SK-N-DZ (cell line): ENCODE measurements around the gene PTPRJ.

Experiments
- DNase-seq: peaks from one replicate; pipeline ENCODE4 v3.0.0-alpha.2; 2015; ENCODE audit warnings: low spot score

Gene PTPRJ

DNA sequence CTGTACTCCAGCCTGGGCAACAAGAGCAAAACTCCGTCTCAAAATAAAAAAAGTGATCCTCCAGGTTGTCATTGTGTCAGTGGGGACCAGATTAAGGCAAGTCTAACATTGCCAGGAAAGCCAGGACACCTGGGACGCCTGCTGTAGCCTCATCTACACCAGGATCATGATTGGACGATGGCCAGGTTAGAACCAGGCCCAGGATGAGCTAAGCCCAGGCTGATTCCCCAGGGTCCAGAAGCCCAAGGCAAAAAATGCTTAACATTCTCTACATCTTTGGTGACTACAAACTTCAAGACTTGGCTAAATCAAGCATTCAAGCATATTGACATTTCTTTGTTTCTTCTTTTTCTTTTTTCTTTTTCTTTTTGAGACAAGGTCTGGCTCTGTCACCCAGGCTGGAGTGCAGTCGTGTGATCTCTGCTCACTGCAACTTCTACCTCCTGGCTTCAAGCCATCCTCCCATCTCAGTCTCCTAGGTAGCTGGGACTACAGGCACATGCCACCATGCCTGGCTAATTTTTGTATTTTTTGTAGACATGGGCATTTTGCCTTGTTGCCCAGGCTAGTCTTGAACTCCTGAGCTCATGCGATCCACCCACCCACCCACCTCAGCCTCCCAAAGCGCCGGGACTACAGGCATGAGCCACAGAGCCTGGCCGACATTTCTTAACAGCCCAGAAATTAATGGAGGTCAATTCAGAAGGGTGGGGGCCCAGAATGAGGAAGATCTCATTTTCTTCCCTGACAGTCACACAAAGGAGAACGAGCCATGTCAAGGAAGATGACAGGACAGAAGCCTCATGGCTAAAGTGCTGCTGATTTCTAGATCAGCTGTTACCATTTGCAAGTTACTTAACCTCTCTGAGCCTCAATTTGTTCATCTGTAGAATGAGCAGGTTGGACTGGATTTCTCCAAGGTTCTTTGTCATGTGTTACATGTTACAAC, 12.5 kb upstream of the PTPRJ start:
- no peak for DNase-seq

DNA sequence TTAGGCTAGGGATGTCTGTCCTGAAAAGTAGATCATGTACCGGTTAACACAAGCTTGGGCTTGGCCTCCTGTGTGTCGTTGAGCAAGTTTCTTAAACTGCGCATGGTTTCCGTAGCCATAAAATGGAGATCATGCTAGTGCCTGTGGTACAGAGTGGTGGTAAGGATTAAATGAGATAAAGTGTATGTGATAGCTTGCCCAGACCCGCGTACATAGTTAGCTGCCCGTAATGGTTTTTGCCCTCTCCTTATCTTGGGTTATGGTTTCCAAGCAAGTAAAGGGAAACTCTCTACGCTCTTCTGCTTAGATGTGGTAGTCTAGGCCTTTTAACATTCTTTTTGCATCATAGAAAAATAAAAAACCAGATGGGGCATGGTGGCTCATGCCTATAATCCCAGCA, 11.0 kb upstream of the PTPRJ start:
- no peak for DNase-seq

DNA sequence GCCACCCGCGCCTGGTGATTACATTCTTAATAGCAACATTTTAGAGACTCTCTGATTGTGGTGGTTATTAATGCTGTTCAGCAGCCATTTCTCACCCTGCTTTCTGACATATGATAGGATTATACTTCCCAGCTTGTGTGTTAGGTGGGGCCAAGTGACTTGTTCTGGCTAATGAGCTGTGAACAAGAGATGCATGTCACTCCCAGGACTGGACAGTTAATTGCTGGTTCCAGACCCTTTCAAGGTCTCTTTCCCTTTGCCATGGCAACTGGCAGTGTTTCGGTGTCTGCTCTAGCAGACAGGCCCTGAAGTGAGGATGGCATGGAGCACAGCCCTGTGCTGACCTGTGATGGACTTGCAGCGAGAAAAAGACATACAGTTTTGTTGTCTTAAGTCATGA, 8.9 kb upstream of the PTPRJ start:
- no peak for DNase-seq

DNA sequence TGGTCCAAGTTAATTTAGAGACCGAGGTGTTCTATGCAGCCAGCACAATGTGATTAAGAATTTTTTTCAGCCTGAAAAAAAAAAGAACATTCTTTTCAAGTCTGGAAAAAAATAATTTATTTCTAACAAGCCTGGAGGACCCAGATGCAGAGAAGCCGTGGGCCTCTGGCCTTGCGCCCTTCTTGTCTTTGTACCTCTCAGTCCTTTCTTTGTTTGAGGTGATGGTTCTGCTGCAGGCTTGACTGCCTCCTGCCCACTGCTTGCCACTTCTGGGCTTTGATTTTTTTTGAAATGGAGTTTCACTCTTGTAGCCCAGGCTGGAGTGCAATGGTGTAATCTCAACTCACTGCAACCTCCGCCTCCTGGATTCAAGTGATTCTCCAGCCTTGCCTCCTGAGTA, 7.2 kb upstream of the PTPRJ start:
- DNase-seq, result no peak

DNA sequence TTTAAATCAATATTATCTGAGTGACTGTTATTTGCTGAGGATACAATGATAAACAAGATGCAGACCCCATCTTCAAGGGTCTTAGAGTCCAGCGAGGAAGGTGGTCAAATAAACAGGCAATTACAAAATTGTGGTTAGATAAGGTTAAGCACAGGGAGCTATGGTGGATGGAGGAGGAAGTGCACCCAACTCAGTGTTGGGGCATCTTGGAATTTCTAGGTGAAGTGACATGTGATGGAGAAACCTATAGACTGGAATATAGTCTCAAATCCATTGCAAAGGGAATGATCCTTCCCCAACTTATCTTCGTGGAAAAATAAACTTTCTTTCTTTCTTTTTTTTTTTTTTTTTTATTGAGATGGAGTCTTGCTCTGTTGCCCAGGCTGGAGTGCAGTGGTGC, 3.4 kb upstream of the PTPRJ start:
- no peak for DNase-seq

DNA sequence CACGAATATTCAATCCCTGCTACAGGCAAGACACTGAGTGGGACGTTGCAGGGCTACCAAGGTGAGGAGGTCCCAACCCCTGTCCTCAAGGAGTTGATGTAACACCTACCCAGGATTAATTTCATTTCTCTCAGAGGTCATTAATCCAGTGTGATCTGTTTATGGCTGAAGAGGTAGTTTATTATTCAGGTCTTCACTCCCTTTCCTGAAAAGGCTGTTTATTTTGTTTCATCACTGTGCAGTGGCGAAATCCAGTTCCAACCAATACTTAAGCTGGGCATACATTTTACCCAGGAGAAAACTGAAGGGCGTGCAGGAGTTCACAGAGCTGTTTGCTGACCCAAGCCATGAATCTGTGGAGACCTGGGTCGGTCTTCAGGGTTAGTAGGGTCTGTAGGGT, 2.7 kb upstream of the PTPRJ start:
- DNase-seq, result no peak

DNA sequence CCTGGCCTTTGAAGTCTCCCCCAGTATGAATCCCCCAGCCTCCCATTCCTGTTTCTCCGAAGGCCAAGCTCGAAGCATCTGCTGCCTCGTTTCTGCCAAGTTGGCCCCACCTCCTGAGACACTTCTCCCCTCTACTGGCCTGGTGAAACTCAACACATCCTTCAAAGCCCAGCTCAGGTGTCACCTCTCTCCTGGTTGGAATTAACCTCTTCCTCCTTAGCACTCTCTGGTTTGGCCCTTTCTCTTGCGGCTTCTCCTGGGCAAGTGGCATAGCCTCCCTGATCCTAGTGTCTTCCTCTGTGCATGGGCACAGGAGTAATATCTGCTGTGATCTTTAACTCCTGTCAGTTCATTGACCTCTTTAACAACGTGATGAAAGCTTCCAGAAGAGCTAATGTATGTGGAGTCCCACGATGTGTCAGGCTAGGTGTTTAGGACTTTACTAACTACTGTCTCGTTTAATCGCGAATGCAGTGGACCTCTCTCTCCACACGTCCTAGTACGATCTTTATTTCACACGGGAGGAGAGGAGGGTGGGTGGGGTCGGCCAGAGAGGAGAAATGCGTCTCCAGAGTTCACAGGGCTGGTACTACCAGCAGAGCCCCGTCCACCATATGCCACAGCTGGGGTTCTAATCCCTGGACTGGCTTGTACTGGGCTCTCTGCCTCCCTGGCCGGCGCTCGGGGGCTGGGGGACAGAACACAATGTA, 826 bp upstream of the PTPRJ start:
- no peak for DNase-seq

DNA sequence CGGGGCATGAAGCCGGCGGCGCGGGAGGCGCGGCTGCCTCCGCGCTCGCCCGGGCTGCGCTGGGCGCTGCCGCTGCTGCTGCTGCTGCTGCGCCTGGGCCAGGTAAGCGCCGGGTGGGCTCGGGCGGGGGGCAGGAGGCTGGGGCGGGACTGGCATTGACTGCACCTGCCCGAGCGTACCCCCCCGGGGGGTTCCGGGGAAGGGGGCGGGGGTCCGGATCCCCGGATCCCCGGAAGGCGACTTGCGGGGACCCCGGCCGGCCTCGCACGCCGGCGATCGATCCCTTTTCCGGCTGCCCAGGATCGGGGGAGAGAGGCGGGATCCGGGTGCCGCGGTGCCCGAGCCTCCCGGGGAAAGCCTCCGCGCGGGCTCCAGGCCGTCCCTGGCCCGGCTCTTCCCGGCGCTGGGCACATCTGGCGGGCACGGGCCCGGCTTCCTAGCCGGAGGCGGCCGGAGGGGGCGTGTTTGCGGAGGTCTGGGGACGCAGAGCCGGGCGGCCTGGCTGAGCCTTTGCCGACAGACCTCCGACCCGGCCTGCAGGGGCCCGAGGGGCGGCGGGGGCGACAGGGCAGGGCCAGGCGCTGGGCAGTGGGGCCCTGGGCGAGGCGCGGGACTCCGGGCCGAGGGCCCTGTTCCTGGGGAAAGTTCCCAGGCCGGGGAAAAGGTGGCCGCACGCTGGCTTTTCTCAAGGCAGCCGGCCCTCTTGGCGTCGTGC, 705 bp downstream of the PTPRJ start:
- DNase-seq, result no peak

DNA sequence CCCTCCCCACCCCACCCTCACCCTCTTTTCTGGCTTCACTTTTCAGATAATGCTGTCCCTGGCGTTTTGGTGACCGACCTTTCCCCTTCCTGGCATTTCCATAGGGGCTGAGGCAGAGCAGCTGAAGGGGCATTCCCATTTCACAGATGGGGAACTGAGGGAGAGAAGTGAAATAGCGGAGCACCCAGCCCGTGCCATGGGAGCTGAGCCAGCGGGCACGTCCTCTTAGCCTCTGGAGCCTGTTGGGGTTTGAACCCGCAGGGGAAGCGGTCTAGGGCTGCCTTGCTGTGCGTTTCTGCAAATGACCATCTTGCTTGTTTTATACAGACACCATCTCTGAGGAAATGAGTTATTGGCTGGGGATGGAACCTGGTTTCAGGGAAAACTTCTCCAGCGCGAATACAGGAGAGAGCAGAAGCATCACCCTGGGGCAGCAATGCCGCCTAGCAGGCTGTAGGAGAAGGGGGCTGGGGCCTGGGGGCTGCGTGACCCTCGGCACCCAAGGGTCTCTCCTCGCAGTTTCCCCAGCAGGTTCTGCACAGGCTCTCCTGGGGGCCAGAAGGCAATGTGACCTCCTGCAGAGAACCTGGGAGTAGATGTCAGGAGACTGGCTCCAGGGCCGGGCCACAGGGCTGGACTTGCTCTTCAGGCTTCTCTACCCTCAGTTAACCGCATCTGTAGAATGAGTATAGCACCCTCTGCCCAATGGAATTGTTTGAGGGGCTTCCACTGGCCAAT, 1.5 kb downstream of the PTPRJ start:
- DNase-seq, result no peak

DNA sequence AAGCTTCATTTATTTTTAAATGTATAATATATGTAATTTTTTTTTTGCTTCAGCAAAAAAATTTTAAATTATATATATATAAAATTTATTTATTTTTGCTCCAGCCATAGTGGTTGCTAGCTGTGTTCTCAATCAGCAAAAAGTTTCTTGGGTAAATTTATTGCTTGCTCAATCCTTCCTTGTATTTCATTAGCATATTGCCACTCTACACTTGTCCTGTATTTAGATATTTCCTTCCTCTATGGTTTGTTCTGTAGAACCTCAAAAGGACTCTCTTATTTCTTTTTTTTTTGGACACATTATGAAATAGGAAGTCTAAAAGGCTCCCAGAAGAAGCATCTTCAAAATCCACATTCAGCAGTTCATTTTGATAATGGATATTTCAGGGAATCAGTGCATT, 2.3 kb downstream of the PTPRJ start:
- no peak for DNase-seq

DNA sequence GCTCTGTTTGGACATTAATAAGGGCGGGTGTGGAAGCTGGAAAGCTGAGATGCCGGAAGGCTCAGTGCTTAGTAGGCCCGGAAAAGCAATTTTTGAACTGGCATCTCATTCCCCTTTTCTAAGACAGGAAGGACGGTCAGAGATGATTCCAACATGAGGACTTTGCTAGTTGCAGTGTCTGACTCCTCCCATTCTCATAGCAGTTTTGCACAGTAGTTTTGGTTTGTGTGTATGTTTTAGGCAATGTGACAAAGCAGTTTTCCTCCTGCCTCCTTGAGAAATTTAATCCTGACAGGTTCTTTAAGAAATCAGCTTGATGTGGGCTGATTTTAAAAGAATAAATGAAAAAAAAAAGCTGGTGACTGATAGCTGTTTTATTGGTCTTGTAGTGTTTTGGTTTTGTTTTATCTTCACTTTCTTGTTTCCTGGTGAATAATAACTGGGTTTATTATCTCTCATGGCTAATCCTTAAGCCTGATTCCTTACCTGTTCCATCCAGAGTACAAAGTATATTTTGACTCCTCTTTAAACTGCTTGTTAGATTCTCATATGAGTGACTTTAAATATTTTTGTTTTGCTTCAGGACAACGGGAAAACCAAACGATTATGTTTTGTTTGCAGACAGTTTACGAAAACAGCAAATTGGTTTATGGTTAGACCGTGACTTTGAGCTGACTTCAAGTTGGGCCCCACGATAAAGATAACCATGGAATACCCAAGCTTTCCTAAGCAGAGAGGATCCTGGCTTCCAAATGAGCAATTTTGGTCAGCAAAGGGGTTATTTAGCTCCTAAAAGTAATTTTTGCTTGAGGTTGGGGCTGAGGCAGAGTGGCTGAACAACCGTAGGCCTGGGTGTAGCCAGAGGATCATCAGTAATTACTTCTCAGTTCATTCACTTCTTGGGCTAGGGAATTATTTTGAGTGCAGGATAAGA, 3.4 kb downstream of the PTPRJ start:
- DNase-seq, result no peak

DNA sequence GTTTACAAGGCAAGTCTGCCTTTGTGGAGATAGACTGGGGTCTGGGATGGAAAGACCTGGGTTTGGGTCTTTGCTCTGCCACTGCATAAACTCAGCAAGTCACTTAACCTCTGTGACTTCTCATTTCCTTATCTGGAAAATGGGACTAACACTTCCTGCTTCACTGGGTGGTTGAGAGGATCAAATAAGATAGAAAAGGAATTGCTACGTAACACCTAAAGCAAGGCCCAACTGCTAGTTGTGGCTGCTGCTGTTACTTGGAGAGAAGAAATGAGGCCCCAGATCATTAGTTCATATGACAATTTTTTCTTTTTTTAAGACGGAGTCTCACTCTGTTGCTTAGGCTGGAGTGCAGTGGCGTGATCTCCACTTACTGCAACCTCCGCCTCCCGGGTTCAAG, 5.9 kb downstream of the PTPRJ start:
- DNase-seq, result no peak

DNA sequence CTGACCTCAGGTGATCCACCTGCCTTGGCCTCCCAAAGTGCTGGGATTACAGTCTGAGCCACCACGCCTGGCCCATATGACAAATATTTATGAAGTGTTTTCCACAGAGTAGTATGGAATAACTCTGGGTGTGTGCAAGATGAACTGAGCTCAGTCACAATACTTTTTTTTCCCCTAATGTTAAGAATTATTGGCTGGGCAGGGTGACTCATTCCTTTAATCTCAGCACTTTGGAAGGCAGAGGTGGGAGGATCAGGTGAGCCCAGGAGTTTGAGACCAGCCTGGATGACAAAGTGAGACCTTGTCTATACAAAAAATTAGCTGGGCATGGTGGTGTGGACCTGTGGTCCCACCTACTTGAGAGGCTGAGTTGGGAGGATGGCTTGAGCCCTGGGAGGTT, 6.4 kb downstream of the PTPRJ start:
- no peak for DNase-seq

DNA sequence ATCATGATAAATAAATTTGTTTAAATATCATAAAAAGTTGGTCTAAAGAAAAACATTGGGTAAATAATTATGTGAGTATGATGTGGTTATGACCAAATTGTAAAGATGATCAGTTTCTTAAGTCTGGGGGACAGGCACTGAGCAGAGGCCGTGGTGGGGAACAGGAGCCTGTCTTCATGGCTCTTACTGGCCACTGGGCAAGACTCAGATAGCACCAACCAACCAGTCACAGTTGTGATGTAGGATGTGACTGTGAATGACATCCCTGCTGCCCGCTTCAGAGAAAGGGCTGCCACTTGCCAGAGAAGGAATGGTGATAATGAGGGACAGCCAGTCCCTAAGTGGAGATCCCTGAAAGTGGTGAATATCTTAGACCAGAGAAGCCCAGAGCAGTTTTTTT, 7.0 kb downstream of the PTPRJ start:
- no peak for DNase-seq

DNA sequence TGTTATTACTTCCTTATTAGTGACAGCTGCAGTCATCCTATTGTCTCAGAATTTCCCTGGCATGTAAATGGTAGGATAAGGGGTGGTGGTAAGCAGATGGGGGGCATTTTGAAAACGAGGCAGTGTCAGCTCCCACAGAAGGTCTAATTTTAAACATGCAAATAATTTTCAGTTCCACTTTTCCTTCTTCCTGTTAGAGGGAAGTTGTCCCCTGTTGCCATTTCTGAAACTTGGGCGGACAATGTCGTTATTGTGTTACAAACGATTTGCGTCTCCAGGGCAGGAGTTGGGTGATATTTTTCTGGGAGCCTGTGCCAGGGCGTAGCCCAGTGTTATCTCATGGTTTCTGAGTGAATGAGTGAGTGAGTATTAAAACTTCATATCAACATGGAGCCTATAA, 7.4 kb downstream of the PTPRJ start:
- DNase-seq, result no peak

DNA sequence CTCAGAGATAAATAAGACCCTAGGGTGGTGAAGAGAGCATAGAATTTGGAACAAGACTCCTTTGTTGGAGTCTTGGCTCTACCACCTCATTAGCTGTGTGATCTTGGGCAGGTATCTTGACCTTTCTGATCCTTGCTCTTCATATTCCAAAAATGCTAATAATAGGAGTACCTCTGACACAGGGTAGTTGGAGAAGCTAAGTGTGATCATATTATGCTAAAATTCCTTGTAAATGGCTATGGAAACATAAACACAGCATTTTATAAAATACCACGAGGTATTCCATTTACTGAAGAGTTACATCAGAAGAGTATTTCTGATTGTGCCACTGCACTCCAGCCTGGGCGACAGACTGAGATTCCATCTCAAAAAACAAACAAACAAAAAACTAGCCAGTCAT, 9.4 kb downstream of the PTPRJ start:
- no peak for DNase-seq

DNA sequence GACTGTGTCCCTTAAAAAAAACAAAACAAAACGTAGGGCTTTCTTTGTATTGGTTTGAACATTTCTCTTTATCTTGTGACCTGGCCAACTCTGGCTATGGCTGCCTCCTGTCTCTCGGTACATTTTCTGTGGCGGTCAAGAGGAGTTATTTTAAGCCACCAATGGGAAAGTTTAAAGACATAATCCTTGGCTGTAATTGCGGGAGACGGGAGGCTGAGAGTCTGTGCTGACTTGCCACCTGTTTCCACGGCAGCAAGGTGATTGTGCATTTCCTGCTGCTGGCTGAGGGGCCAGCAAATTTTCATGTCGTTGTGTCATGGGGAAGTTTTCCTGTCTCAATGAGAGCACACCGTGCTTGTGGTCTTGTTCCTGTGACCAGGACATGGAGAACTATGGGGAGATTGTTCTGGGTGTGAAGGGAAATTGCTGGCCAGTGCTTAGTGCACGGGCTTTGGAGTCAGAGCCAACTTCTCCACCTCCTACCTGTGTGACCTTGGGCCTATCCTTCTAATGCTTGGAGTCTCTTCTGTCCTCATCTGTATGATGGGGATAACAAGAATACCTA, 11.0 kb downstream of the PTPRJ start:
- DNase-seq, result no peak

DNA sequence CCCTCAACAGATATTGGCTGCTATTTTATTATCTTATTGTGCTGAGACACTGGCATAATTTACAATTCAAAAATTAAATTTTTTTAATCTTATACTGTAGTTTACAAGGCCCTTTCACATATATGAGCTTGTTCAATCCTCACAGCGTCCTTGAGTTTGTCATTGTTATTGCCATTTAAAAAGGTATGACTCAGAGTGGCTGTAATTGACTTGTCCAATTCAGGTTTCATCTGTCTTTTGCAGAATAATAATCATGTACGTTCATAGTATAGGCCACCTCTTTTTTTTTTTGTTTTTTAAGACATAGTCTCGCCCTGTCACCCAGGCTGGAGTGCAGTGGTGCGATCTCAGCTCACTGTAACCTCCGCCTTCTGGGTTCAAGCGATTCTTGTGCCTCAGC, 11.5 kb downstream of the PTPRJ start:
- DNase-seq, result no peak

DNA sequence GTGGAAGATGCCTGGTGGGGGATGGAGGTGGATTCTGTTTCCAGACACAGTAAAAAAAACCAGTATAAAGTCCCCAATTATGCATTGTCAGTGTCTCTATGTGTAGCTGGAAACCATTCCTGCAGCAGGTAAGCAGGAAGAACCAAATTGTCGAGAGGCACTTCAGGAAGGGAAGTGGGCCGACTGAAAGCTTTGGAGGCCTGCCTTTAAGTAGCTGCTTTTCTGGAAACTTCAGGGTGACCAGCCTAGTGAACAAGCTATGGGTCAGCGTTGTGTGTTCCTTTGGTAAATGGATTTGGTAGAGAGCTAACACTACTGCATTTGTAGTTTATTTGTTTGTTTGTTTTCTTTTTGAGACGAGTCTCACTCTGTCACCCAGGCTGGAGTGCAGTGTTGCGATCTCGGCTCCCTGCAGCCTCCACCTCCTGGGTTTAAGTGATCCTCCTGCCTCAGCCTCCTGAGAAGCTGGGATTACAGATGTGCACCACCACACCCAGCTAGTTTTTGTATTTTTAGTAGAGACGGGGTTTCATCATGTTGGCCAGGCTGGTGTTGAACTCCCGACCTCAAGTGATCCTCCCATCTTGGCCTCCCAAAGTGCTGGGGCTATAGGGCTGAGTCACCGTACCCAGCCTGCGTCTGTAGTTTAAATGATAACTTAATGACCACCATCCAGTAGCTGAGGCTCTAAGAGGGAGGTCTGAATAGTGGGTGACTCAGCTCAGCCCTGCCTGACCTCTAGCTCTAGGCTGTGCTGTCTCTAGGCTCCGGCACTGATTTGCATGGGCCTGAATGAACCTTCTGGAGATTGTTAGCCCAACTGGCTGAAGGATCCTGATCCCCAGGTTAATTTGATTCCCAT, 12.8 kb downstream of the PTPRJ start:
- DNase-seq, result no peak
